Bone marrow (tissue), 2 donors: ENCODE data around the gene FAM20B.
A peak's percentile ranks its signal among the peaks of the same experiment; 100 is the strongest.

Source experiments
- DNase-seq, 2 donors: peaks; one replicate each; lab custom pipeline; 2025; lab: John Stamatoyannopoulos, UW

The FAM20B gene

GRCh38 chr1:179048339-179049124 is 22.8 kb downstream of the FAM20B start:
- no peak for DNase-seq

- no peak for DNase-seq
These were observed 27.1 kb downstream of the FAM20B start for GRCh38 chr1:179052776-179053175.

GRCh38 chr1:179053486-179053885 is 27.8 kb downstream of the FAM20B start:
- no peak for DNase-seq

GRCh38 chr1:179055937-179056336 is 30.2 kb downstream of the FAM20B start:
- DNase-seq = no peak

GRCh38 chr1:179058487-179059483 is 33.1 kb downstream of the FAM20B start:
- DNase-seq = no peak

GRCh38 chr1:179061360-179062282 is 35.9 kb downstream of the FAM20B start:
- no peak for DNase-seq

- DNase-seq = no peak
These were observed 40.8 kb downstream of the FAM20B start for GRCh38 chr1:179066471-179066870.

- DNase-seq = no peak
These were observed 51.7 kb downstream of the FAM20B start for GRCh38 chr1:179077396-179077795.

GRCh38 chr1:179079113-179079761 is 53.5 kb downstream of the FAM20B start:
- DNase-seq = peak in 1 of 2 donors; percentile 78

GRCh38 chr1:179080866-179081686 is 55.4 kb downstream of the FAM20B start:
- DNase-seq = no peak

- peak; percentile 51 to 58 for DNase-seq
These were observed 56.1 kb downstream of the FAM20B start, which contains the start of gene TOR3A for GRCh38 chr1:179081687-179082332. Gene TOR3A, plus strand, starts transcription at chr1:179082070. Its CDS starts 59 bp downstream, at chr1:179082129.

- DNase-seq = peak in 1 of 2 donors; percentile 35
These were observed 56.8 kb downstream of the FAM20B start for GRCh38 chr1:179082333-179082998.

GRCh38 chr1:179082999-179083335 is 57.3 kb downstream of the FAM20B start:
- DNase-seq = no peak

- no peak for DNase-seq
These were observed 57.8 kb downstream of the FAM20B start for GRCh38 chr1:179083533-179083932.

GRCh38 chr1:179087665-179088064 is 62.0 kb downstream of the FAM20B start:
- no peak for DNase-seq

GRCh38 chr1:179089827-179090482 is 64.3 kb downstream of the FAM20B start:
- no peak for DNase-seq

GRCh38 chr1:179090522-179090921 is 64.8 kb downstream of the FAM20B start:
- DNase-seq = no peak

- no peak for DNase-seq
These were observed 65.2 kb downstream of the FAM20B start for GRCh38 chr1:179090923-179091322.
